GM18868 (cell line): ENCODE data around the gene FAM98B.

Source experiments
- ATAC-seq: cut with Tn5 transposase; IDR thresholded peaks from one replicate; pipeline ENCODE4 v1.9.1; 2021; ENCODE audit warnings: mild to moderate bottlenecking, moderate library complexity; ENCODE audit not compliant: unreplicated experiment

FAM98B gene

GRCh38 chr15:38534691-38535090, 80.8 kb downstream of the FAM98B start:
- no peak for ATAC-seq

GRCh38 chr15:38535491-38536200, 81.7 kb downstream of the FAM98B start:
- no peak for ATAC-seq

GRCh38 chr15:38536201-38536676, 82.3 kb downstream of the FAM98B start:
- ATAC-seq, result no peak
